IPS-15b (cell line): ENCODE data around the gene GRIK4.

Source experiments
- H3K27me3 ChIP-seq: one replicate; pipeline ENCODE4 v1.6.1; 2013; ENCODE audit warnings: low read length; ENCODE audit not compliant: control insufficient read depth, insufficient read depth
- H3K36me3 ChIP-seq: one replicate; pipeline ENCODE4 v1.6.1; 2013; ENCODE audit warnings: low read length; ENCODE audit not compliant: control insufficient read depth, insufficient read depth
- H3K4me1 ChIP-seq: one replicate; pipeline ENCODE4 v1.6.1; 2013; ENCODE audit warnings: mild to moderate bottlenecking, low read length; ENCODE audit not compliant: control insufficient read depth, insufficient read depth
- H3K4me3 ChIP-seq: one replicate; pipeline ENCODE4 v1.5.1; 2013; ENCODE audit warnings: low read depth, low read length
- H3K9ac ChIP-seq: one replicate; pipeline ENCODE4 v1.6.1; 2013; ENCODE audit warnings: low read depth, mild to moderate bottlenecking, low read length
- H3K9me3 ChIP-seq: one replicate; pipeline ENCODE4 v1.6.1; 2013; ENCODE audit warnings: mild to moderate bottlenecking, low read length; ENCODE audit not compliant: control insufficient read depth, insufficient read depth

GRIK4 gene

DNA sequence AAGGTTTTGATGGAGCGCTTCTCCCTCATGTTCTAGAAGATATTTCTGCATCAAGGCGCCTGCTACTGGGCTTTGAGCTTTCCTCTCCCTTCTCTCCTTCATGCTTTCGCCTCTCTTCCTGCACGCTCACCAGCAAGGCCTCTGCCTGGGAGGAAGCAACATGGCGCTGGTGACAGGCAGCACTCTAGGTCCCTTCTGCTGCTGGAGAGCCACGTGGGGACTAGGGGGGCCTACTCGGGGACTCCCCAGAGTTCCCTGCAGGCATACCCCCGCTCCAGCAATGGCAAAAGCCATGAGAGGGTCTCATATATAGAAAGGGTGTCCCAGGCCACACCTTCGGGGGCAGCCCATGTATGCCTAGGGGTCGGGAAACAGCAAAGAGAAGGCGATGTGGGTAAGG is 49.7 kb downstream of the GRIK4 start:
- Histone ChIP-seq H3K9ac (no peak overlapping the region), H3K4me1 (peaks cover 19% of the 10 kb centered on the region), H3K4me3 (no peak overlapping the region), H3K36me3 (no peaks in the 10 kb centered on the region), H3K27me3 (peaks cover 34% of the 10 kb centered on the region), H3K9me3 (no peaks in the 10 kb centered on the region)

DNA sequence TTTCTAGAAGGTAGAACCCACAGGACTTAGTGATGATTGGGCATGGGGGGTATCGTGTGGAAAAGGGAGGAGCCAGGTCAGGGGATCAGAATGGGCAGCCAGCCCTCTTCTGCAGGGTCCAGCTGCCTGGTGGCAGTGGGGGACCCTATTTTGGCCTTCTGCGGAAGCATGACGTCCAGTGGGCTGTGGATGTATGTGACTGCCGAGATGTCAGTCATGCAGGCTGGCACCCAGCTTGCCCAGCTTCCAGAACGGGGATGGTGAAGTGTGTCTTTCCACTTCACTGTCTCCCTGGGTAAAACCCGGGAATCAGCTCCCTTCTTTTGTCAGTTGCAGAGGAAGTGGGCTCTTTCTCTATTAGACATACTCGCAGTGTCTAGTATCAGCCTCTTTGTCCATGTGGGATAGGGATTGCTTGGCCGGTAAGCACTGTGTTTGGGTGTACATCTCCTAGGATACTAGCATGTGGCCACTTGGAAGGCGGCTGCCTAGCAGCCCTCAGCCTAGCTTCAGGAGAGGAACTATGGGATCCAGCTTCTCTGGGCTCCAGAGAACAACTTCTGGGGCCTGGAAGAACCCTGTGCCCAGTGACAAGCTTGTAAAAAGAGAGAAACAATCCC is 51.4 kb downstream of the GRIK4 start:
- Histone ChIP-seq H3K9me3 (no peaks in the 10 kb centered on the region), H3K36me3 (no peaks in the 10 kb centered on the region), H3K4me3 (no peak overlapping the region), H3K9ac (no peak overlapping the region), H3K4me1 (peaks cover 21% of the 10 kb centered on the region), H3K27me3 (peaks cover 34% of the 10 kb centered on the region)

DNA sequence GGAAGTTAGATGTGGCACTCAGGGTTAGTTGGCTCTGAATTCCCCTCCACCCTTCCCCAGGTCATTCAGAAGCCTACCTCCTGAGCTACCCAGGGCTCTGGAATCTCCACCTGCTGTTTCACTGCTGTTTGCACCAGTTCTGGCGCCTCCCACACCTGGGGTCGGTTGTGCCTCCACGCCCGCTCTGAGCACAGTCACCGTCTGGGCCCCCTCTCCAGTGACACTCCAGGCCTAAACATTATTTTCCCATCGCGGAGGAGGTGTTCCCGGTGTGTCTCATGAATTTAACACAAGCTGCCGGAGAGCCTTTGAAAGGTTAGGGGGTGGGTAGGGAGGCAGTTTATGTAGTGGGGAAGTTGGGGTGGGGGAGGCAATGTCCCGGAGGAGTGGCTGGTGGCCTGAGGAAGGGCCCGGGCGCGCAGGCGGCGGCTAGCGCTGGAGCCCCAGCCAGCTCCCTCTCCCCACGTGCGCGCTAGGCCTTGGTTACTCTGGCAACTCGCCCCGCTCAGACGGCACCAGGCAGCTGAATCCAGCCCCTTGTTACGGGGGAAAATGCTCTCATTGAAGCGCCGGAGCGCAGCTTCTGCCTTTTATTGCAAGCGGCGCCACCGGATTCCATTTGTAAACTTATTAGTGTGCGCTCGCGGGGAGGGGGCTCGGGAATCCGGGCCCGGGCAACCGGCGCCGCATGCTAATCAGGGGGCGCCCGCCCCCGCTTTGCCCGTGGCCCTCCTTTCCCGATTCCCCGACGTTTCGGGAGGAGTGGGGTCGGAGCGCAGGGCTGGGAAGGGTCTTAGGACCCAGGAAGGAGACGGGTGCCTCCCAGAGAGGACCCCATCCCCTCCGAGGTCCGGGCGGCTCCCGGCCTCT is 52.4 kb downstream of the GRIK4 start:
- H3K4me3 ChIP-seq = peak overlapping the region; percentile 58
- H3K9me3 ChIP-seq = no peaks in the 10 kb centered on the region
- no peaks in the 10 kb centered on the region for H3K36me3 ChIP-seq
- peaks cover 21% of the 10 kb centered on the region for H3K4me1 ChIP-seq
- peak overlapping the region; percentile 71 for H3K9ac ChIP-seq
- H3K27me3 ChIP-seq = peaks cover 34% of the 10 kb centered on the region

DNA sequence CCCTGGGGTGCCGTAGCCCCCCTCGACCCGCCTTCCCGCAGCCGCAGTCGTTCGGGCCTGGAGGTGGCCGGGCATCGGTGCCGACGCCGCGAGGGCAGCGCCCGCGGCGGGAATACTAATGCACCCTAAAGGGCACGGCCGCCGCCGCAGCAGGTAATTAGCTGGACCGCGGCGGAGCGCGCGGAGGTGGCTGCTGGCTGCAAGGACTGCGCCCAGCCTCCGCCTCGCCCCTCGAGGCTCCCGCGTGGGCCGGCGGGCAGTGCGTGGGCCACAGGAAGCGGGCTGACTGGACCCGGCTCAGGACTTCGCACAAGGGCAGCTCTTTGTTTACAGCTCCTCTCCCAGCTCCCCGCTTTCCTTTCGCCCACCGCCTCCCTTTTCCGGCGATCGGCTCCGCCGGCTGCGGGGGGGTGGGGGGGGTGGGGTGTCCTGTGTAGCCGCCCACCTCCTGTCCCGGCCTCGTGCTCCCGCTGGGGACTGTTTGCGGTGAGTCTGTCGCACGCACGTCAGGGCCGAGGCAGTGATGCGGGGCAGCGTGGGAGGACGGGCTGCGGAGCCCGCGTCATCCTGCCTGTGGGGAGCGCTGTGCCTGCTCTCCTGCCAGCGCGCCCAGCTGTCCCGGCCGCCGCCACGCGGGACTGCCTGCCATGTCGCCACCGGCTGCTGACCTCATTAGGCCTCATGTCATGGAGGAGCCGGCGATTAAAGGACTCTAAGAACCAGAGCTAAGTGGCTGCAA is 53.2 kb downstream of the GRIK4 start:
- H3K4me3 ChIP-seq = peak overlapping the region; percentile 58
- H3K9ac ChIP-seq = peak overlapping the region; percentile 71
- peaks cover 34% of the 10 kb centered on the region for H3K27me3 ChIP-seq

DNA sequence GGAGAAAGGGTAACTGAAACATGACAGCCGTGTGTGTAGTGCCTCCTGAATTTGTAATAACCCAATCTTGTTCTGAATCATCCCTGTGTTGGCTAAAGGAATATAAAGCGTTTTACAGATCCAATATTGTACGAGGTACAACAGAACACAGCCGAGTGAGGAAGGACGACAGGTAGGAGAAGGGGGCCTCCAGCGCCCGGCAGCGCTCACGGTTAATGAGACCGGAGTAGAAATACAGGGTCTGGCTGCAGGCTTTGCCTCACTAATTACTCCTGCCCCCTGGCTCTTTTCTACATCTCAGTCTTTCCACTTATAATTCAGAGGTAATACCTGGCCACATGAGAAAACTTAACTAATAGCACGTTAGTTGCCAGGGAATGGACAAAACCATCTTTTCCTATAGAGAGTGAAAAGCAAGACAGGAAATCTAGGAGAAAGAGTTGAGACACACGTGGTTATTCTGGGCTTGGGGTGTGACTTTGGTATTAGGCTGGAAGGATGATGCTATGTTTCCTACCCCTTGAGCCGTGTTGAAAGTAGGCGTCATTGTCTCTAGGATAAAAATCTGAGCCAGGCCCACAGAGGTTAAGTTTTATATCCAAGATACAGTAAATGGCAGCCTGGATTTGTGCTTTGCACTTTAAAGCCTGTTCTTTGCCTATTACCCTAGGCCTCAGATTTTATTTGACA is 54.1 kb downstream of the GRIK4 start:
- Histone ChIP-seq H3K4me3 (peak overlapping the region; percentile 58), H3K4me1 (peaks cover 28% of the 10 kb centered on the region), H3K9ac (no peak overlapping the region)

More for the DNA sequence above, 53.2 kb downstream of the GRIK4 start:
- Histone ChIP-seq H3K36me3 (no peaks in the 10 kb centered on the region), H3K9me3 (no peaks in the 10 kb centered on the region), H3K4me1 (peaks cover 26% of the 10 kb centered on the region)

DNA sequence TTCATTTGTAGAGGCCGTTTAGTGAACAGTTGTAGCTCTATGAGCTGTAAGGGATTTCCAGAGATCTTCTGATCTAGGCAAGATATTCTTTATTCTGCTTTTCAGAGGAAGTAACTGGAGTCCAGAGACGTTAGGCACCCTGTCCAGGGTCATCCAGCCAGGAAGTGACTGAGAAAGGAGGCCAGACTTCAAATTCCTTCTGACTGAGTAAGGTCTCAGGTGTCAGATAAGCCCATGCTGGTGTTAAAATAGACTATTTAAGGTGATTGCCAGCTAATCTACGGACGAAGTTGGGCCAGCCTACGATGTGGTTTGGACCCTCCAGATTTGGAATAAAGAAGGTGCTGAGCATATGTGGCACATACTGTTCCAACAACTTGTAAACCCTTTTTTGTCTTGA is 54.6 kb downstream of the GRIK4 start:
- Histone ChIP-seq H3K9me3 (no peaks in the 10 kb centered on the region), H3K4me3 (no peak overlapping the region), H3K9ac (no peak overlapping the region), H3K36me3 (no peaks in the 10 kb centered on the region), H3K4me1 (peaks cover 28% of the 10 kb centered on the region), H3K27me3 (peaks cover 34% of the 10 kb centered on the region)

More for the DNA sequence above, 54.1 kb downstream of the GRIK4 start:
- H3K9me3 ChIP-seq = no peaks in the 10 kb centered on the region
- peaks cover 34% of the 10 kb centered on the region for H3K27me3 ChIP-seq
- no peaks in the 10 kb centered on the region for H3K36me3 ChIP-seq

DNA sequence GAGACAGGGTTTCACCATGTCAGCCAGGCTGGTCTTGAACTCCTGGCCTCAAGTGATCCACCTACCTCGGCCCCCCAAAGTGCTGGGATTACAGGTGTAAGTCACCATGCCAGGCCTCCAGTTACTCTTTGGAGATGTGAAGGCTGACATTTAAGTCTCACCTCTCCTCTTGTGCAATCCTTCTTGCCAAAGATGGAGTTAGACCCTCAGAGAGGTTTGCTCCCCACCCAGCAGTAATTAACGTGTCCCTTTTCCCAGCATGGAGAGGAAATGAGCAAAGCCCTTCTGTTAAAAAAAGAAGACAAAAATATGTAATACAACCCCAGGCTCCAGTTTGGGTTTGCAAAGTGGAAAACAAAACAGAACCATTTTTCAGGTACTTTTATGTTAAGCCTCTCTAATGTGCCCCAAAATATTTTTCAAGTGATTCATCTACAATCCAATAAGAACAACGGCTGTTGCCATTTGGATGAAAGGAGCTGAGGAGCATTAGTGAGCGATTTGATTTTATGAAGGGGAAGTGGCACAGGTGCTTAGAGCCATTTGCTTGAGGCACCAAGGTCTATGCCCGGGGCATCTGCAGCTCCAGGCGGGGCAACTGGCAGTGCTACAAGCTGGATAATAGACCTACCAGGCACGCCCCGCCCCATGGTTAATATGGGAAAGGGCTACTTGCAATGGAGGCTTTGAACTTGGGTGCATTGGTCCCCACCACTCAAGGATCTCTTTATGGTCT is 57.2 kb downstream of the GRIK4 start:
- Histone ChIP-seq H3K27me3 (peaks cover 13% of the 10 kb centered on the region), H3K4me3 (no peak overlapping the region), H3K9me3 (no peaks in the 10 kb centered on the region), H3K9ac (no peak overlapping the region), H3K4me1 (peaks cover 20% of the 10 kb centered on the region), H3K36me3 (no peaks in the 10 kb centered on the region)

DNA sequence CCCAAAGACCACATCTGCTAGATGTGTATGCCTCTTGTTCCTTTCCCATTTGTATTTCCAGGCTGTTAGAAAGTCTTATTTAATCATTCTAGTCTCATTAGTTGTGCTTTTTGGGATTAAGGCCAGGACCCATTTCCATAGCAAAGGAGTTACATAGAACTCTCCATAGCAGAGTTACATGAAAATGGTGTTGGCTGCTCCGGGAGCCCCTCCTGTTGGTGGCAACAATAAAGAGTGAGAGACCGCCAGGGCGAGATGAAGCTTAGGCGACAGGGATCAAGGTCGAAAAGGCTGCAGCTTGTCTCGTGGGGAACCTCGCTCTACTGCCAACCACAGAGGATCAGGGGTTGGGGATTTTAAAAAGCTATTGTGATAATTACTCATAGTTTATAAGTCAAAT is 58.3 kb downstream of the GRIK4 start:
- peak overlapping the region; percentile 24 for H3K4me3 ChIP-seq
- peaks cover 20% of the 10 kb centered on the region for H3K4me1 ChIP-seq
- H3K9ac ChIP-seq = no peak overlapping the region
- no peaks in the 10 kb centered on the region for H3K36me3 ChIP-seq
- no peaks in the 10 kb centered on the region for H3K9me3 ChIP-seq
- H3K27me3 ChIP-seq = peaks cover 13% of the 10 kb centered on the region

DNA sequence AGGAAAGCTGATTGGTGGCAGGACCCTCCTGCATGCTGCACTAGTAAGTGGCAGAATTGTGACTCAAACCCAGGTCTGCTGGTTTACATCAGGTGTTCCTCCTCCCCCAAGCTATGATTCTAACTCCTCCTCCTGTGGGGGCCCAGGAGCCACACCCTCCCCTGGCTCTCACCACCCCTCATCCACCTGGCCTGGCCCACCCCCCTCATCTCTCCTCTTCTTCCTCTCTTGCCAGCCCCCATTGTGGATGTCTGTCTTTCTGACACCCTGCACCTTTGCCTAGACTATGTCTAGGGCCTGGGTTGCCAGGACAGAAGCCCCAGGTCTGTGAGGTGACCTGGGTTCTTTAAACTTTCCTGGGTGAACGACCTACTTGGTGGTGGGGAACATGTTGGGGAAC is 59.9 kb downstream of the GRIK4 start:
- no peaks in the 10 kb centered on the region for H3K36me3 ChIP-seq
- H3K4me3 ChIP-seq = no peak overlapping the region
- no peak overlapping the region for H3K9ac ChIP-seq
- H3K27me3 ChIP-seq = no peaks in the 10 kb centered on the region
- peaks cover 7% of the 10 kb centered on the region for H3K4me1 ChIP-seq
- no peaks in the 10 kb centered on the region for H3K9me3 ChIP-seq

DNA sequence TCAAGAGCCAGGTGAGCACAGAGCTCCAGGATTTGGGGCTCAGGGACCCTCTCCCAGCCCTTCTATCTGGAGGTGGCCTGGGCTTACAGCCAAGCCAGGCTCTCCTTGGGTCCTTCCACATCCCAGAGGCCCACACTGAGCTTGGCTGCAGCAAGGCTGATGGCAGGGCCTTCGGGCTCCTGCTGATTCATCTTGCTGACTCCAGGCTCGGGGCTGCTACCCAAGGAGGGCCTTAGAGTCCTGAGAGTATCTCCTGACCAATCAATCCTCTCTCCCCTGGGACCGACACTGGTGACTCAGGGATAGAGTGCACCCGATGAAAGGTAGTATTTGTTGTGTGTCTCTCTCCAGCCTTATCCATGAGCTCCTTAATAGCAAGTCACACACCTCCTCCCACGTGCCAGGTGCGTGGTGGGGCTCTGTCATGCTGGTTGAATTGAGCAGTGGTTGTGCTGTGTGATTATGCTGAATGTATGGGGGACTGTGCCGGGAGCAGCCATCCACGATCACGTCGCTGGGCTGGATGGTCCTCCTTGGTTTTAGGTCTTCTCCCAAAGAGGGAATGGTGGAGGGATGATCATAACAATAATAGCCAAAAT is 62.3 kb downstream of the GRIK4 start:
- Histone ChIP-seq H3K9me3 (no peaks in the 10 kb centered on the region), H3K27me3 (no peaks in the 10 kb centered on the region), H3K9ac (no peak overlapping the region), H3K4me3 (no peak overlapping the region), H3K4me1 (peaks cover 7% of the 10 kb centered on the region), H3K36me3 (no peaks in the 10 kb centered on the region)
